Prostate gland (tissue), 2 donors: Measurements from ENCODE around the gene CA12.

Experiments used
- CTCF ChIP-seq, 4 experiments: fragments of 200-600 bp in 2 of 4; fragments of 450-650 bp in 2 of 4; sonication (generic) in 2 of 4; IDR thresholded peaks; 1 replicate in 3 of 4; 2 replicates in 1 of 4; pipeline ENCODE4 v1.5.1; 2016 to 2019; ENCODE audit warnings: antibody characterized with exemption in 4 of 4, mild to moderate bottlenecking in 2 of 4, moderate library complexity in 2 of 4
- POLR2A ChIP-seq: fragments of 450-650 bp; IDR thresholded peaks from one replicate; pipeline ENCODE4 v1.6.1; 2016; ENCODE audit warnings: antibody characterized with exemption, mild to moderate bottlenecking

GRCh38 chr15:63426552-63426951, 44.9 kb upstream of the CA12 start:
- TF ChIP-seq POLR2A, result no peak
- TF ChIP-seq CTCF (IDR thresholded peaks at IDR 0.05), result no peak
